GM12878 (cell line): ENCODE measurements around the gene NOB1. TPM values are rescaled to one million over a fixed set of nuclear protein-coding genes. Genes with fewer than 3 reads are reported as not detected.

Experiments used
- BACH1 ChIP-seq: fragments of 450-650 bp; IDR thresholded peaks from 2 replicates; pipeline ENCODE4 v1.6.1; 2017; ENCODE audit warnings: mild to moderate bottlenecking, borderline replicate concordance
- BMI1 ChIP-seq: fragments of 450-650 bp; IDR thresholded peaks from 2 replicates; pipeline ENCODE4 v1.6.1; 2016; ENCODE audit warnings: mild to moderate bottlenecking, moderate library complexity, borderline replicate concordance
- CEBPB ChIP-seq, 2 experiments: fragments of 150-350 bp in 1 of 2; IDR thresholded peaks; 2 replicates each; pipeline ENCODE4 v1.6.1; 2012 to 2014; ENCODE audit warnings: low read depth in 2 of 2, low read length in 2 of 2, borderline replicate concordance in 1 of 2, inconsistent platforms in 1 of 2
- EGR1 ChIP-seq, 2 experiments: IDR thresholded peaks; 1 replicate in 1 of 2; 2 replicates in 1 of 2; pipeline ENCODE4 v1.6.1; 2011 to 2012; ENCODE audit warnings: low read depth in 2 of 2, low read length in 2 of 2, borderline replicate concordance in 1 of 2, mild to moderate bottlenecking in 1 of 2, moderate library complexity in 1 of 2
- GATAD2B ChIP-seq: fragments of 450-650 bp; conservative IDR thresholded peaks from 2 replicates; pipeline ENCODE4 v1.6.1; 2017; ENCODE audit warnings: low read depth, mild to moderate bottlenecking, moderate library complexity
- HCFC1 ChIP-seq: fragments of 150-350 bp; IDR thresholded peaks from 2 replicates; pipeline ENCODE4 v1.6.1; 2014; ENCODE audit warnings: low read length
- HDGF ChIP-seq: fragments of 450-650 bp; IDR thresholded peaks from 2 replicates; pipeline ENCODE4 v1.6.1; 2016; ENCODE audit warnings: antibody characterized with exemption
- IRF4 ChIP-seq: IDR thresholded peaks from 2 replicates; pipeline ENCODE4 v1.6.1; 2011; ENCODE audit warnings: low read depth, low read length
- SIX5 ChIP-seq: IDR thresholded peaks from 2 replicates; pipeline ENCODE4 v1.6.1; 2011; ENCODE audit warnings: mild to moderate bottlenecking, low read depth, low read length, moderate library complexity; ENCODE audit not compliant: severe bottlenecking
- SUZ12 ChIP-seq: fragments of 200-600 bp; sonication (generic); IDR thresholded peaks from one replicate; pipeline ENCODE4 v1.6.1; 2018; ENCODE audit warnings: antibody characterized with exemption, mild to moderate bottlenecking; ENCODE audit not compliant: unreplicated experiment
- TCF7 ChIP-seq: IDR thresholded peaks from 2 replicates; pipeline ENCODE4 v1.6.1; 2014; ENCODE audit warnings: antibody characterized with exemption, borderline replicate concordance
- WRNIP1 ChIP-seq: IDR thresholded peaks from 2 replicates; pipeline ENCODE4 v1.6.1; 2011; ENCODE audit warnings: low read depth, low read length, improper control_type of control experiment, borderline replicate concordance
- YBX1 ChIP-seq: fragments of 450-650 bp; IDR thresholded peaks from 2 replicates; pipeline ENCODE4 v1.6.1; 2016; ENCODE audit warnings: antibody characterized with exemption
- YY1 ChIP-seq: IDR thresholded peaks from 2 replicates; pipeline ENCODE4 v1.6.1; 2011; ENCODE audit warnings: low read depth, mild to moderate bottlenecking, low read length
- ZNF592 ChIP-seq: fragments of 450-650 bp; IDR thresholded peaks from 2 replicates; pipeline ENCODE4 v1.6.1; 2017; ENCODE audit warnings: mild to moderate bottlenecking, moderate library complexity
- polyA plus RNA-seq, 11 experiments: library from polyadenylated mRNA; depleted of rRNA in 4 of 11; unstranded in 6 of 11; stranded (reverse) in 5 of 11; fragments of >200 nt; fragmentation: Nextera tagmentation in 4 of 11; fragmentation: Illumina TruSeq in 1 of 11; extraction: Ambion mirVana in 4 of 11; extraction: Trizol in 1 of 11; gene quantifications; 1 replicate in 1 of 11; 2 replicates in 10 of 11; pipeline versions ENCODE4 v1.2.1 to v1.2.3, GENCODE V29; 2011 to 2016; ENCODE audit warnings: inconsistent platforms in 2 of 11, missing spikeins in 2 of 11, low read depth in 1 of 11
- total RNA-seq, 4 experiments: library from RNA; depleted of rRNA in 3 of 4; stranded (reverse); fragments of >200 nt in 3 of 4; fragmentation: Illumina TruSeq in 1 of 4; extraction: Trizol in 1 of 4; gene quantifications; 2 replicates each; pipeline versions ENCODE4 v1.2.1 to v1.2.3, GENCODE V29; 2013 to 2021
- TF ChIP-seq, protein P1 (sequence below): fragments of 450-650 bp; IDR thresholded peaks from 2 replicates; pipeline ENCODE4 v1.6.1; 2017; ENCODE audit warnings: antibody characterized with exemption, mild to moderate bottlenecking, moderate library complexity
- TF ChIP-seq, protein P2 (sequence below): fragments of 150-350 bp; IDR thresholded peaks from 2 replicates; pipeline ENCODE4 v1.6.1; 2014; ENCODE audit warnings: mild to moderate bottlenecking, low read depth, low read length
- TF ChIP-seq, protein P3 (sequence below): fragments of 450-650 bp; IDR thresholded peaks from 2 replicates; pipeline ENCODE4 v1.6.1; 2018; ENCODE audit warnings: mild to moderate bottlenecking, low read depth, moderate library complexity; ENCODE audit not compliant: partially characterized antibody

Gene NOB1
- total and polyA plus RNA-seq, 10 of the 15 experiments (the other 5 are each of a cell fraction or from before 2014, with no cell fraction given) = 31.1 to 117 (median 78.0) TPM

- TF ChIP-seq, protein P1, sequence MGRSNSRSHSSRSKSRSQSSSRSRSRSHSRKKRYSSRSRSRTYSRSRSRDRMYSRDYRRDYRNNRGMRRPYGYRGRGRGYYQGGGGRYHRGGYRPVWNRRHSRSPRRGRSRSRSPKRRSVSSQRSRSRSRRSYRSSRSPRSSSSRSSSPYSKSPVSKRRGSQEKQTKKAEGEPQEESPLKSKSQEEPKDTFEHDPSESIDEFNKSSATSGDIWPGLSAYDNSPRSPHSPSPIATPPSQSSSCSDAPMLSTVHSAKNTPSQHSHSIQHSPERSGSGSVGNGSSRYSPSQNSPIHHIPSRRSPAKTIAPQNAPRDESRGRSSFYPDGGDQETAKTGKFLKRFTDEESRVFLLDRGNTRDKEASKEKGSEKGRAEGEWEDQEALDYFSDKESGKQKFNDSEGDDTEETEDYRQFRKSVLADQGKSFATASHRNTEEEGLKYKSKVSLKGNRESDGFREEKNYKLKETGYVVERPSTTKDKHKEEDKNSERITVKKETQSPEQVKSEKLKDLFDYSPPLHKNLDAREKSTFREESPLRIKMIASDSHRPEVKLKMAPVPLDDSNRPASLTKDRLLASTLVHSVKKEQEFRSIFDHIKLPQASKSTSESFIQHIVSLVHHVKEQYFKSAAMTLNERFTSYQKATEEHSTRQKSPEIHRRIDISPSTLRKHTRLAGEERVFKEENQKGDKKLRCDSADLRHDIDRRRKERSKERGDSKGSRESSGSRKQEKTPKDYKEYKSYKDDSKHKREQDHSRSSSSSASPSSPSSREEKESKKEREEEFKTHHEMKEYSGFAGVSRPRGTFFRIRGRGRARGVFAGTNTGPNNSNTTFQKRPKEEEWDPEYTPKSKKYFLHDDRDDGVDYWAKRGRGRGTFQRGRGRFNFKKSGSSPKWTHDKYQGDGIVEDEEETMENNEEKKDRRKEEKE = no peak
- no peak for TF ChIP-seq SIX5
- peak; percentile 94 for TF ChIP-seq ZNF592
- TF ChIP-seq BACH1 = 0 out of 2 replicates have a peak, but pooled peaks have one; percentile 57
- TF ChIP-seq, protein P2, sequence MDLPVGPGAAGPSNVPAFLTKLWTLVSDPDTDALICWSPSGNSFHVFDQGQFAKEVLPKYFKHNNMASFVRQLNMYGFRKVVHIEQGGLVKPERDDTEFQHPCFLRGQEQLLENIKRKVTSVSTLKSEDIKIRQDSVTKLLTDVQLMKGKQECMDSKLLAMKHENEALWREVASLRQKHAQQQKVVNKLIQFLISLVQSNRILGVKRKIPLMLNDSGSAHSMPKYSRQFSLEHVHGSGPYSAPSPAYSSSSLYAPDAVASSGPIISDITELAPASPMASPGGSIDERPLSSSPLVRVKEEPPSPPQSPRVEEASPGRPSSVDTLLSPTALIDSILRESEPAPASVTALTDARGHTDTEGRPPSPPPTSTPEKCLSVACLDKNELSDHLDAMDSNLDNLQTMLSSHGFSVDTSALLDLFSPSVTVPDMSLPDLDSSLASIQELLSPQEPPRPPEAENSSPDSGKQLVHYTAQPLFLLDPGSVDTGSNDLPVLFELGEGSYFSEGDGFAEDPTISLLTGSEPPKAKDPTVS = no peak; the same call in 1 of the 2 replicates
- no peak for TF ChIP-seq SUZ12
- TF ChIP-seq CEBPB (IDR thresholded peaks at IDR 0.05; ENCODE audit: borderline replicate concordance in 1 of 2, low read depth in 2 of 2, low read length in 2 of 2) = no peak
- no peak for TF ChIP-seq TCF7
- no peak for TF ChIP-seq EGR1 (IDR thresholded peaks at IDR 0.05; ENCODE audit: borderline replicate concordance in 1 of 2, low read depth in 2 of 2, low read length in 2 of 2)
- peak; percentile 51; the same call in 1 of the 2 replicates for TF ChIP-seq HCFC1
- TF ChIP-seq YBX1 = no peak
- no peak for TF ChIP-seq BMI1
- TF ChIP-seq, protein P3, sequence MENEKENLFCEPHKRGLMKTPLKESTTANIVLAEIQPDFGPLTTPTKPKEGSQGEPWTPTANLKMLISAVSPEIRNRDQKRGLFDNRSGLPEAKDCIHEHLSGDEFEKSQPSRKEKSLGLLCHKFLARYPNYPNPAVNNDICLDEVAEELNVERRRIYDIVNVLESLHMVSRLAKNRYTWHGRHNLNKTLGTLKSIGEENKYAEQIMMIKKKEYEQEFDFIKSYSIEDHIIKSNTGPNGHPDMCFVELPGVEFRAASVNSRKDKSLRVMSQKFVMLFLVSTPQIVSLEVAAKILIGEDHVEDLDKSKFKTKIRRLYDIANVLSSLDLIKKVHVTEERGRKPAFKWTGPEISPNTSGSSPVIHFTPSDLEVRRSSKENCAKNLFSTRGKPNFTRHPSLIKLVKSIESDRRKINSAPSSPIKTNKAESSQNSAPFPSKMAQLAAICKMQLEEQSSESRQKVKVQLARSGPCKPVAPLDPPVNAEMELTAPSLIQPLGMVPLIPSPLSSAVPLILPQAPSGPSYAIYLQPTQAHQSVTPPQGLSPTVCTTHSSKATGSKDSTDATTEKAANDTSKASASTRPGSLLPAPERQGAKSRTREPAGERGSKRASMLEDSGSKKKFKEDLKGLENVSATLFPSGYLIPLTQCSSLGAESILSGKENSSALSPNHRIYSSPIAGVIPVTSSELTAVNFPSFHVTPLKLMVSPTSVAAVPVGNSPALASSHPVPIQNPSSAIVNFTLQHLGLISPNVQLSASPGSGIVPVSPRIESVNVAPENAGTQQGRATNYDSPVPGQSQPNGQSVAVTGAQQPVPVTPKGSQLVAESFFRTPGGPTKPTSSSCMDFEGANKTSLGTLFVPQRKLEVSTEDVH = no peak
- TF ChIP-seq GATAD2B = peak; percentile 77
- TF ChIP-seq IRF4 = peak; percentile 56; the same call in 1 of the 2 replicates
- TF ChIP-seq YY1 = peak; percentile 97
- no peak for TF ChIP-seq WRNIP1
- peak; percentile 80 for TF ChIP-seq HDGF
Measured at GRCh38 chr16:69754469-69755310, at the start of gene NOB1 (continued).
